Epithelial cell of proximal tubule (primary cell): ENCODE measurements around the gene SCN9A. TPM values are rescaled to one million over a fixed set of nuclear protein-coding genes. Genes with fewer than 3 reads are reported as not detected.

Experiments
- DNase-seq: peaks from one replicate; pipeline ENCODE4 v3.0.0-alpha.2; 2011; ENCODE audit warnings: low read depth
- H3K4me3 ChIP-seq: 2 replicates; pipeline ENCODE4 v1.5.1; 2011; ENCODE audit warnings: low read depth, mild to moderate bottlenecking, low read length
- CTCF ChIP-seq: conservative IDR thresholded peaks from 2 replicates; pipeline ENCODE4 v1.5.1; 2012; ENCODE audit warnings: low read depth, mild to moderate bottlenecking, low read length
- total RNA-seq: library from RNA; depleted of rRNA; stranded (reverse); fragments of >200 nt; gene quantifications from 2 replicates; pipeline ENCODE4 v1.2.3, GENCODE V29; 2015

Gene SCN9A
- total RNA-seq, 1 donor from 2014 or later: 2.1 TPM

GRCh38 chr2:166351319-166351718, 24.4 kb downstream of the SCN9A start:
- TF ChIP-seq CTCF: no peak
- no peak for DNase-seq
- no peak overlapping the region for H3K4me3 ChIP-seq

- DNase-seq: no peak
- no peak overlapping the region for H3K4me3 ChIP-seq
- TF ChIP-seq CTCF: no peak
Observed at GRCh38 chr2:166350525-166350924, 25.2 kb downstream of the SCN9A start.

GRCh38 chr2:166344286-166345113, 31.2 kb downstream of the SCN9A start:
- no peak overlapping the region for H3K4me3 ChIP-seq
- no peak for DNase-seq
- no peak for TF ChIP-seq CTCF

- H3K4me3 ChIP-seq: no peak overlapping the region
- DNase-seq: no peak
- no peak for TF ChIP-seq CTCF
Observed at GRCh38 chr2:166343467-166343866, 32.3 kb downstream of the SCN9A start.

GRCh38 chr2:166341426-166341825, 34.3 kb downstream of the SCN9A start:
- no peak for DNase-seq
- no peak overlapping the region for H3K4me3 ChIP-seq
- no peak for TF ChIP-seq CTCF

GRCh38 chr2:166338831-166339339, 36.9 kb downstream of the SCN9A start:
- no peak for DNase-seq
- no peak overlapping the region for H3K4me3 ChIP-seq
- no peak for TF ChIP-seq CTCF

- no peak for TF ChIP-seq CTCF
- DNase-seq: no peak
- H3K4me3 ChIP-seq: no peak overlapping the region
Observed at GRCh38 chr2:166337932-166338331, 37.8 kb downstream of the SCN9A start.
